Measurements from ENCODE around the gene TXNDC17.

- TF ChIP-seq CTCF (conservative IDR thresholded peaks at IDR 0.05) (no peak), EZH2 (IDR thresholded peaks at IDR 0.05; ENCODE audit: low read depth) (no peak)
Measured at GRCh38 chr17:6657633-6658287, 16.9 kb downstream of the TXNDC17 start.

All from PC-9 (cell line).